SK-N-SH (cell line): Measurements from ENCODE around the gene TUBGCP6. TPM values are rescaled to one million over a fixed set of nuclear protein-coding genes. Genes with fewer than 3 reads are reported as not detected.
A peak's percentile ranks its signal among the peaks of the same experiment; 100 is the strongest.

Source experiments
- CTCF ChIA-PET: fragments of 300-600, 350-600 bp; formaldehyde crosslinking; extraction: SDS; loops from one replicate; lab custom pipeline; 2021; lab: Yijun Ruan, JAX
- POLR2A ChIA-PET: fragments of 350-600 bp; sonication (Branson Sonifier 250); formaldehyde crosslinking; extraction: SDS; loops from one replicate; lab custom pipeline; 2020; ENCODE audit warnings: antibody characterized with exemption, inconsistent platforms; lab: Yijun Ruan, JAX
- DNase-seq: peaks from one replicate; pipeline ENCODE4 v3.0.0; 2012
- H2AFZ ChIP-seq: fragments of 200-600 bp; sonication (generic); 2 replicates; pipeline ENCODE4 v1.8.1; 2016; ENCODE audit warnings: antibody characterized with exemption, mild to moderate bottlenecking, low read depth
- H3F3A ChIP-seq: fragments of 200-600 bp; sonication (generic); replicated peaks from 2 replicates; pipeline ENCODE3; 2016; ENCODE audit warnings: antibody characterized with exemption, mild to moderate bottlenecking; ENCODE audit not compliant: insufficient read depth
- H3K27ac ChIP-seq, 2 experiments: fragments of 200-500 bp in 1 of 2; fragments of 200-600 bp in 1 of 2; sonication (Bioruptor generic) in 1 of 2; sonication (generic), shearing (Covaris generic) in 1 of 2; 2 replicates each; pipeline versions ENCODE4 v1.5.1 to v1.6.1; 2014 to 2016; ENCODE audit warnings: low read depth in 2 of 2, inconsistent platforms in 1 of 2, low read length in 1 of 2, mild to moderate bottlenecking in 1 of 2, mixed read lengths in 1 of 2
- H3K27me3 ChIP-seq: fragments of 200-600 bp; sonication (generic), shearing (Covaris generic); 2 replicates; pipeline ENCODE4 v1.6.1; 2016; ENCODE audit warnings: mixed run types; ENCODE audit not compliant: insufficient read depth
- H3K36me3 ChIP-seq, 2 experiments: fragments of 200-500 bp in 1 of 2; fragments of 200-600 bp in 1 of 2; sonication (Bioruptor generic) in 1 of 2; sonication (generic) in 1 of 2; replicated peaks in 1 of 2; 2 replicates each; pipeline versions ENCODE3 to v1.5.1; 2014 to 2016; ENCODE audit warnings: low read length in 1 of 2, mild to moderate bottlenecking in 1 of 2; ENCODE audit not compliant: insufficient read depth in 2 of 2, control insufficient read depth in 1 of 2
- H3K4me1 ChIP-seq, 2 experiments: fragments of 200-500 bp in 1 of 2; fragments of 200-600 bp in 1 of 2; sonication (Bioruptor generic) in 1 of 2; sonication (generic), shearing (Covaris generic) in 1 of 2; 2 replicates each; pipeline versions ENCODE4 v1.5.1 to v1.6.1; 2014 to 2016; ENCODE audit warnings: low read depth in 1 of 2, low read length in 1 of 2, mixed run types in 1 of 2; ENCODE audit not compliant: insufficient read depth in 2 of 2, control insufficient read depth in 1 of 2
- H3K4me2 ChIP-seq: fragments of 200-600 bp; sonication (generic), shearing (Covaris generic); 2 replicates; pipeline ENCODE4 v1.6.1; 2017; ENCODE audit warnings: mixed run types
- H3K4me3 ChIP-seq, 2 experiments: fragments of 200-500 bp in 1 of 2; fragments of 200-600 bp in 1 of 2; sonication (Bioruptor generic) in 1 of 2; sonication (generic), shearing (Covaris generic) in 1 of 2; 2 replicates each; pipeline versions ENCODE4 v1.5.1 to v1.8.1; 2014 to 2016; ENCODE audit warnings: low read depth in 2 of 2, inconsistent platforms in 1 of 2, low read length in 1 of 2, mild to moderate bottlenecking in 1 of 2, mixed read lengths in 1 of 2, moderate library complexity in 1 of 2
- H3K79me2 ChIP-seq: fragments of 200-600 bp; sonication (generic); 2 replicates; pipeline ENCODE4 v1.8.1; 2017; ENCODE audit warnings: mild to moderate bottlenecking; ENCODE audit not compliant: insufficient read depth
- H3K9ac ChIP-seq: fragments of 200-600 bp; sonication (generic); 2 replicates; pipeline ENCODE4 v1.6.1; 2017; ENCODE audit warnings: mixed run types
- H3K9me2 ChIP-seq: fragments of 200-600 bp; sonication (generic); 2 replicates; pipeline ENCODE4 v1.6.1; 2017; ENCODE audit warnings: mixed run types
- H3K9me3 ChIP-seq: fragments of 200-600 bp; sonication (generic); 2 replicates; pipeline ENCODE4 v1.6.1; 2017; ENCODE audit warnings: mixed run types, mild to moderate bottlenecking, moderate library complexity
- H4K20me1 ChIP-seq: fragments of 200-600 bp; sonication (generic); 2 replicates; pipeline ENCODE4 v1.6.1; 2017; ENCODE audit warnings: mild to moderate bottlenecking, mixed run types; ENCODE audit not compliant: insufficient read depth
- EP300 ChIP-seq, 2 experiments: IDR thresholded peaks; 2 replicates each; pipeline versions ENCODE4 v1.4.0 to v1.6.1; 2012; ENCODE audit warnings: borderline replicate concordance in 1 of 2, low read depth in 1 of 2, low read length in 1 of 2
- FOXJ3 ChIP-seq: sonication (generic); formaldehyde crosslinking; IDR thresholded peaks from 2 replicates; pipeline ENCODE4 v1.5.1; 2020; ENCODE audit warnings: mild to moderate bottlenecking, missing genetic modification reagents
- GABPA ChIP-seq: IDR thresholded peaks from 2 replicates; pipeline ENCODE4 v1.4.0; 2012; ENCODE audit warnings: low read depth, mild to moderate bottlenecking
- JUND ChIP-seq: IDR thresholded peaks from 2 replicates; pipeline ENCODE4 v1.4.0; 2012
- MXI1 ChIP-seq: IDR thresholded peaks from 2 replicates; pipeline ENCODE4 v1.6.1; 2012; ENCODE audit warnings: mild to moderate bottlenecking, low read depth, low read length, improper control_type of control experiment
- NFIC ChIP-seq: IDR thresholded peaks from 2 replicates; pipeline ENCODE4 v1.4.0; 2012; ENCODE audit warnings: borderline replicate concordance
- NRF1 ChIP-seq: IDR thresholded peaks from 2 replicates; pipeline ENCODE4 v1.6.1; 2012; ENCODE audit warnings: low read depth, mild to moderate bottlenecking, low read length
- PBX3 ChIP-seq: IDR thresholded peaks from 2 replicates; pipeline ENCODE4; 2012
- RAD21 ChIP-seq: IDR thresholded peaks from 2 replicates; pipeline ENCODE4 v1.6.1; 2012; ENCODE audit warnings: mild to moderate bottlenecking, low read length
- RXRA ChIP-seq: IDR thresholded peaks from 2 replicates; pipeline ENCODE4 v1.4.0; 2012; ENCODE audit warnings: low read depth, mild to moderate bottlenecking, borderline replicate concordance
- SMC3 ChIP-seq: IDR thresholded peaks from 2 replicates; pipeline ENCODE4 v1.6.1; 2012; ENCODE audit warnings: low read depth, low read length, improper control_type of control experiment
- TCF12 ChIP-seq: IDR thresholded peaks from 2 replicates; pipeline ENCODE4 v1.4.0; 2012
- WGBS: methylation state at CpG from one replicate; pipeline ENCODE4 v1.1.6; 2017; ENCODE audit warnings: low lambda C conversion rate; 5-methylcytosine and 5-hydroxymethylcytosine counted together
- polyA plus RNA-seq, 3 experiments: library from polyadenylated mRNA; depleted of rRNA; stranded (reverse); fragments of >200 nt; gene quantifications; 2 replicates each; pipeline ENCODE4 v1.2.3, GENCODE V29; 2012
- TF ChIP-seq, protein P1 (sequence below): IDR thresholded peaks from 2 replicates; pipeline ENCODE4 v1.6.1; 2012; ENCODE audit warnings: mild to moderate bottlenecking, low read depth, low read length, moderate library complexity
- TF ChIP-seq, protein P2 (sequence below): fragments of 200-600 bp; sonication (generic); IDR thresholded peaks from 2 replicates; pipeline ENCODE4 v1.6.1; 2017; ENCODE audit warnings: antibody characterized with exemption, mild to moderate bottlenecking, moderate library complexity
- TF ChIP-seq, protein P3 (sequence below): IDR thresholded peaks from 2 replicates; pipeline ENCODE4 v1.4.0; 2012; ENCODE audit warnings: low read depth, borderline replicate concordance
- TF ChIP-seq, protein P4 (sequence below): IDR thresholded peaks from 2 replicates; pipeline ENCODE4 v1.4.0; 2012; ENCODE audit warnings: low read depth

The TUBGCP6 gene
- polyA plus RNA-seq, 1 of the 3 experiments (the other 2 are of a cell fraction): 40.4 TPM

DNA sequence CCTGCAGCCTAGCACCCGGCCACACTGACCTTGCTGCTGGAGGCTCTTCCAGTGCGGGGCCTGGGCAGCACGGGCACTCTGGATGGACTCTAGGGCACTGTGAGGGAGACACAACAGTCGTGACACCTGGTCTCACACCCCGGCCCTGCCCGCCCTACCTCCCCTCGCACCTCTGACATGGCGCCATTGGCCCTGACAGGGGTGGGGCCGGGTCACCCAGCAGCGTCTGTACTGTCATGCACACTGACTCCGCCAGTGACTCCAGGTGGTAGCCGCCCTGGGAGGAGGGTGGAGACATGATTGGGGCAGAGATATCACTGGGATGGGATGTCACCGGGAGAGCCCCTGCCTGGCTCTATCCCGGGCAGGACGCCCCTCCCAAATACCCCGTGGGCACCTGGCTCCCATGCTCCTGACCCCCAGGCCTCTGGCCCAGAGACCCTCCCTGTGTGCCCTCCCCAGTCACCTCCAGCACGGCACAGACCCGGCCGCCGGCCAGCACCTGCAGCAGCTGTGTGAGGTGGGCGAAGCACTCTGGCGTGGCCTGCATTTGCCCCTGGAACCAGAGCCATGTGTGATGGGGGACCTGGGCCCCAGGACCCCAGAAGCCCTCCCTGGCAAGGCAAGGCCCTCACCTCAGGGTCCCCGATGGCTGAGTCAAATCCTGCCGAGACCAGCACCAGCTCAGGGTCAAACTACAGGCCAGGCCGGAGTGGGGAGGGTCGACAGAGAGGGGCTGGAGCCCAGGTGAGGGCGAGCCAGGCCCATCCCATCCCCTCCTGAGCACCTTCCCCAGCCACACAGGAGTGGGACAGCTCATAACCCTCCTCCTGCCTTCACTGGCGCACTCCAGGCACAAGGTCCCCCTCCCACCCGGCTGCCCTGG lies 3.6 kb upstream of the TUBGCP6 start:
- H3K79me2 ChIP-seq: peaks cover 45% of the 10 kb centered on the region
- H3K27ac ChIP-seq: peak overlapping the region; percentile 41 to 61; a peak in 2 of 4 replicates
- peaks cover 9 to 67% of the 10 kb centered on the region in 2 experiments; a peak in 2 of 4 replicates for H3K4me1 ChIP-seq
- ChIA-PET POLR2A (interaction anchor here (0.8 to 1.4 kb wide), 2 partner anchors 13 to 23 kb away, joined by 3 read pairs; partner anchors contain the start of gene MAPK12), CTCF (interaction anchor here (1.0 to 4.3 kb wide), 3 partner anchors 8 to 94 kb away, joined by 3 to 19 read pairs (median 7); partner anchors contain the start of gene DENND6B)
- 0 out of 2 replicates have a peak, but pooled peaks cover 9% of the 10 kb centered on the region for H4K20me1 ChIP-seq
- H3K27me3 ChIP-seq: no peaks in the 10 kb centered on the region
- DNase-seq: no peak
- no peak overlapping the region for H3K4me3 ChIP-seq
- H3K36me3 ChIP-seq: peaks cover 5 to 25% of the 10 kb centered on the region in 2 experiments
- H3K9me3 ChIP-seq: no peaks in the 10 kb centered on the region
- no peak for TF ChIP-seq JUND
- no peak for TF ChIP-seq RXRA
- TF ChIP-seq TCF12: no peak
- TF ChIP-seq, protein P1, sequence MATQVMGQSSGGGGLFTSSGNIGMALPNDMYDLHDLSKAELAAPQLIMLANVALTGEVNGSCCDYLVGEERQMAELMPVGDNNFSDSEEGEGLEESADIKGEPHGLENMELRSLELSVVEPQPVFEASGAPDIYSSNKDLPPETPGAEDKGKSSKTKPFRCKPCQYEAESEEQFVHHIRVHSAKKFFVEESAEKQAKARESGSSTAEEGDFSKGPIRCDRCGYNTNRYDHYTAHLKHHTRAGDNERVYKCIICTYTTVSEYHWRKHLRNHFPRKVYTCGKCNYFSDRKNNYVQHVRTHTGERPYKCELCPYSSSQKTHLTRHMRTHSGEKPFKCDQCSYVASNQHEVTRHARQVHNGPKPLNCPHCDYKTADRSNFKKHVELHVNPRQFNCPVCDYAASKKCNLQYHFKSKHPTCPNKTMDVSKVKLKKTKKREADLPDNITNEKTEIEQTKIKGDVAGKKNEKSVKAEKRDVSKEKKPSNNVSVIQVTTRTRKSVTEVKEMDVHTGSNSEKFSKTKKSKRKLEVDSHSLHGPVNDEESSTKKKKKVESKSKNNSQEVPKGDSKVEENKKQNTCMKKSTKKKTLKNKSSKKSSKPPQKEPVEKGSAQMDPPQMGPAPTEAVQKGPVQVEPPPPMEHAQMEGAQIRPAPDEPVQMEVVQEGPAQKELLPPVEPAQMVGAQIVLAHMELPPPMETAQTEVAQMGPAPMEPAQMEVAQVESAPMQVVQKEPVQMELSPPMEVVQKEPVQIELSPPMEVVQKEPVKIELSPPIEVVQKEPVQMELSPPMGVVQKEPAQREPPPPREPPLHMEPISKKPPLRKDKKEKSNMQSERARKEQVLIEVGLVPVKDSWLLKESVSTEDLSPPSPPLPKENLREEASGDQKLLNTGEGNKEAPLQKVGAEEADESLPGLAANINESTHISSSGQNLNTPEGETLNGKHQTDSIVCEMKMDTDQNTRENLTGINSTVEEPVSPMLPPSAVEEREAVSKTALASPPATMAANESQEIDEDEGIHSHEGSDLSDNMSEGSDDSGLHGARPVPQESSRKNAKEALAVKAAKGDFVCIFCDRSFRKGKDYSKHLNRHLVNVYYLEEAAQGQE: no peak
- TF ChIP-seq, protein P2, sequence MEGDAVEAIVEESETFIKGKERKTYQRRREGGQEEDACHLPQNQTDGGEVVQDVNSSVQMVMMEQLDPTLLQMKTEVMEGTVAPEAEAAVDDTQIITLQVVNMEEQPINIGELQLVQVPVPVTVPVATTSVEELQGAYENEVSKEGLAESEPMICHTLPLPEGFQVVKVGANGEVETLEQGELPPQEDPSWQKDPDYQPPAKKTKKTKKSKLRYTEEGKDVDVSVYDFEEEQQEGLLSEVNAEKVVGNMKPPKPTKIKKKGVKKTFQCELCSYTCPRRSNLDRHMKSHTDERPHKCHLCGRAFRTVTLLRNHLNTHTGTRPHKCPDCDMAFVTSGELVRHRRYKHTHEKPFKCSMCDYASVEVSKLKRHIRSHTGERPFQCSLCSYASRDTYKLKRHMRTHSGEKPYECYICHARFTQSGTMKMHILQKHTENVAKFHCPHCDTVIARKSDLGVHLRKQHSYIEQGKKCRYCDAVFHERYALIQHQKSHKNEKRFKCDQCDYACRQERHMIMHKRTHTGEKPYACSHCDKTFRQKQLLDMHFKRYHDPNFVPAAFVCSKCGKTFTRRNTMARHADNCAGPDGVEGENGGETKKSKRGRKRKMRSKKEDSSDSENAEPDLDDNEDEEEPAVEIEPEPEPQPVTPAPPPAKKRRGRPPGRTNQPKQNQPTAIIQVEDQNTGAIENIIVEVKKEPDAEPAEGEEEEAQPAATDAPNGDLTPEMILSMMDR: no peak
- no peak for TF ChIP-seq NFIC
- no peak for TF ChIP-seq MXI1
- TF ChIP-seq, protein P3, sequence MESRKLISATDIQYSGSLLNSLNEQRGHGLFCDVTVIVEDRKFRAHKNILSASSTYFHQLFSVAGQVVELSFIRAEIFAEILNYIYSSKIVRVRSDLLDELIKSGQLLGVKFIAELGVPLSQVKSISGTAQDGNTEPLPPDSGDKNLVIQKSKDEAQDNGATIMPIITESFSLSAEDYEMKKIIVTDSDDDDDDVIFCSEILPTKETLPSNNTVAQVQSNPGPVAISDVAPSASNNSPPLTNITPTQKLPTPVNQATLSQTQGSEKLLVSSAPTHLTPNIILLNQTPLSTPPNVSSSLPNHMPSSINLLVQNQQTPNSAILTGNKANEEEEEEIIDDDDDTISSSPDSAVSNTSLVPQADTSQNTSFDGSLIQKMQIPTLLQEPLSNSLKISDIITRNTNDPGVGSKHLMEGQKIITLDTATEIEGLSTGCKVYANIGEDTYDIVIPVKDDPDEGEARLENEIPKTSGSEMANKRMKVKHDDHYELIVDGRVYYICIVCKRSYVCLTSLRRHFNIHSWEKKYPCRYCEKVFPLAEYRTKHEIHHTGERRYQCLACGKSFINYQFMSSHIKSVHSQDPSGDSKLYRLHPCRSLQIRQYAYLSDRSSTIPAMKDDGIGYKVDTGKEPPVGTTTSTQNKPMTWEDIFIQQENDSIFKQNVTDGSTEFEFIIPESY: no peak
- TF ChIP-seq, protein P4, sequence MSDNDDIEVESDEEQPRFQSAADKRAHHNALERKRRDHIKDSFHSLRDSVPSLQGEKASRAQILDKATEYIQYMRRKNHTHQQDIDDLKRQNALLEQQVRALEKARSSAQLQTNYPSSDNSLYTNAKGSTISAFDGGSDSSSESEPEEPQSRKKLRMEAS: no peak
- no peak for TF ChIP-seq PBX3
- TF ChIP-seq RAD21: no peak
- TF ChIP-seq EP300 (IDR thresholded peaks at IDR 0.05; ENCODE audit: borderline replicate concordance in 1 of 2, low read depth in 1 of 2, low read length in 1 of 2): no peak
- TF ChIP-seq SMC3: no peak
- TF ChIP-seq FOXJ3 (CRISPR knock-in tag): no peak
- no peak for TF ChIP-seq NRF1
- TF ChIP-seq GABPA: no peak
- H3F3A ChIP-seq: peaks cover 32% of the 10 kb centered on the region
- peak overlapping the region; percentile 30; the same call in 1 of the 2 replicates for H3K4me2 ChIP-seq
- no peak overlapping the region for H2AFZ ChIP-seq
- WGBS: 95% methylated on average over 14 of the region's 29 CpGs
- no peaks in the 10 kb centered on the region for H3K9me2 ChIP-seq
- H3K9ac ChIP-seq: no peak overlapping the region
